ENCODE measurements around the gene OAS2. TPM values are rescaled to one million over a fixed set of nuclear protein-coding genes. Genes with fewer than 3 reads are reported as not detected.

The OAS2 gene
- total and polyA plus RNA-seq, 2 of the 8 experiments (the other 6 are each of a cell fraction or from before 2014, with no cell fraction given): 0.06 TPM; not detected in 1

DNA sequence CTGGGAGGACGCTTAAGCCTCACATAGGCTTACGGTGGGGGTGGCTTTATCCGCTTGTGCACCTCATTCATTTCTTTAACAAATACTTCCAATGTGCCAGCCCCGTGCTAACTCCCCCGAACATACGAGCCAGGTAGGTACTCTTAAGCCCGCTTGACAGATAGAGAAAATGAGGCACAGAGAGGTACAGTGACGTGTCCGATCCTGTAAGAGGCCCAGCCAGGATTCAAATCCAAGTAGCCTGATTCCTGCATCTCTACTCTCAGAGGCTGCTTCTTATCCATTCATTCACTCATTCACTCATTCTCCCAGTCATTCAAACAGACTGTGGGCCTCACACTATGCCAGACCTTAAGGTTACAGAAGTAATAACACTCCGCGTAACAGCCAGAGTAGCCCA, 39.6 kb upstream of the OAS2 start (continued):
- TF ChIP-seq RXRA (IDR thresholded peaks at IDR 0.05; ENCODE audit: insufficient read depth, low read depth, low read length): no peak
